Measurements from ENCODE around the gene TERT. TPM values are rescaled to one million over a fixed set of nuclear protein-coding genes. Genes with fewer than 3 reads are reported as not detected.
"Not testable (repeated sequence)": the region's sequence is repeated elsewhere in the genome, so short reads cannot be mapped to it uniquely, and the experiment has no call there.

The TERT gene
- total and polyA plus RNA-seq, 2 donors (not counting 1 experiment from before 2014, with no cell fraction given) = 0.24 to 0.39 TPM

DNA sequence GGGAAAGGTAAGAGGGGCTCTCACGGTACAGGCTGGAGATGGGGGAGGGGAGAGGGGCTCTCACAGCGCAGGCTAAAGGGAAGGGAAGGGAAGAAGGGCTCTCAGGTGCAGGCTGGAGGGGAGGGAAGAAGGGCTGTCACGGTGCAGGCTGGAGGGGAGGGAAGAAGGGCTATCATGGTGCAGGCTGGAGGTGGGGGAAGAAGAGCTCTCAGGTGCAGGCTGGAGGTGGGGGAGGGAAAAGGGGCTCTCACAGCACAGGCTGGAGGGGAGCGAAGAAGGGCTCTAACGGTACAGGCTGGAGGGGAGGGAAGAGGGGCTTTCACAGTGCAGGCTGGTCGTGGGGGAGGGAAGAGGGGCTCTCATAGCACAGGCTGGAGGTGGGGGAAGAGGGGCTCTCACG lies 65.0 kb downstream of the TERT start:
- TF ChIP-seq EZH2 (IDR thresholded peaks at IDR 0.05; ENCODE audit: borderline replicate concordance, insufficient read depth, low read depth, low read length, poor library complexity, severe bottlenecking) (no peak), CTCF (IDR thresholded peaks at IDR 0.05) (no peak)
- POLR2A ChIA-PET = no interaction called here
- no peaks in the 10 kb centered on the region for H3K36me3 ChIP-seq (replicated peaks in 1 of 2; ENCODE audit: control extremely low read depth in 1 of 2, control insufficient read depth in 1 of 2, extremely low read depth in 1 of 2, insufficient read depth in 2 of 2, low read length in 1 of 2)
- H3K9ac ChIP-seq (ENCODE audit: low read length) = no peak overlapping the region
- no peak overlapping the region for H3K4me2 ChIP-seq (replicated peaks; ENCODE audit: low read depth, low read length, poor library complexity, severe bottlenecking)
- 45% methylated on average over 7 of the region's 7 CpGs for WGBS (ENCODE audit: insufficient coverage)
- no peaks in the 10 kb centered on the region for H3K4me1 ChIP-seq (ENCODE audit: control insufficient read depth in 2 of 2, insufficient read depth in 2 of 2, low read length in 2 of 2)
- intact Hi-C loops (cut with micrococcal nuclease) = no loop called here
- H3K27ac Mint-ChIP-seq = no peak overlapping the region
- H3K79me2 ChIP-seq (ENCODE audit: control insufficient read depth, insufficient read depth, low read length) = no peaks in the 10 kb centered on the region
- peaks cover 0 to 8% (median 0%) of the 10 kb centered on the region in 3 donors for H3K9me3 ChIP-seq (ENCODE audit: control extremely low read depth in 1 of 3, control insufficient read depth in 2 of 3, insufficient read depth in 1 of 3, low read length in 2 of 3)
- no peak overlapping the region for H3K27ac ChIP-seq (ENCODE audit: low read length in 2 of 2)
- no peaks in the 10 kb centered on the region for H3K9me3 Mint-ChIP-seq (ENCODE audit: insufficient read depth)
- CTCF ChIA-PET = no interaction called here
- DNase-seq = no peak
- H3K27me3 Mint-ChIP-seq = peaks cover 12% of the 10 kb centered on the region
- H3K4me1 Mint-ChIP-seq = no peaks in the 10 kb centered on the region
- H3K4me3 ChIP-seq (ENCODE audit: control extremely low read depth in 1 of 5, extremely low read depth in 1 of 5, insufficient read depth in 1 of 5, low read depth in 2 of 5, low read length in 4 of 5) = no peak overlapping the region
- H4K20me1 ChIP-seq (ENCODE audit: control insufficient read depth, insufficient read depth, low read length, poor library complexity, severe bottlenecking) = no peaks in the 10 kb centered on the region
- H2AFZ ChIP-seq (ENCODE audit: insufficient read depth, low read depth, low read length, poor library complexity, severe bottlenecking) = no peak overlapping the region
- no peak overlapping the region for H3K4me3 Mint-ChIP-seq
- no peak for ATAC-seq (ENCODE audit: low read depth)
- H3K27me3 ChIP-seq (replicated peaks in 1 of 4; ENCODE audit: control extremely low read depth in 1 of 4, control insufficient read depth in 3 of 4, insufficient read depth in 4 of 4, low read length in 3 of 4) = peaks cover 0 to 7% (median 0%) of the 10 kb centered on the region in 4 experiments

GRCh38 chr5:1229023-1229422 lies 65.8 kb downstream of the TERT start:
- H3K36me3 ChIP-seq (replicated peaks in 1 of 2; ENCODE audit: control extremely low read depth in 1 of 2, control insufficient read depth in 1 of 2, extremely low read depth in 1 of 2, insufficient read depth in 2 of 2, low read length in 1 of 2); H3K27ac Mint-ChIP-seq; POLR2A ChIA-PET; H3K4me1 Mint-ChIP-seq; ATAC-seq (ENCODE audit: low read depth); H2AFZ ChIP-seq (ENCODE audit: insufficient read depth, low read depth, low read length, poor library complexity, severe bottlenecking); H3K27ac ChIP-seq (ENCODE audit: low read length in 2 of 2); H3K27me3 ChIP-seq (replicated peaks in 1 of 4; ENCODE audit: control extremely low read depth in 1 of 4, control insufficient read depth in 3 of 4, insufficient read depth in 4 of 4, low read length in 3 of 4); H3K4me3 Mint-ChIP-seq; H3K4me3 ChIP-seq (ENCODE audit: control extremely low read depth in 1 of 5, extremely low read depth in 1 of 5, insufficient read depth in 1 of 5, low read depth in 2 of 5, low read length in 4 of 5); CTCF ChIA-PET; H3K4me2 ChIP-seq (replicated peaks; ENCODE audit: low read depth, low read length, poor library complexity, severe bottlenecking); H3K9me3 Mint-ChIP-seq (ENCODE audit: insufficient read depth); DNase-seq; H3K79me2 ChIP-seq (ENCODE audit: control insufficient read depth, insufficient read depth, low read length); H3K4me1 ChIP-seq (ENCODE audit: control insufficient read depth in 2 of 2, insufficient read depth in 2 of 2, low read length in 2 of 2); H3K9me3 ChIP-seq (ENCODE audit: control extremely low read depth in 1 of 3, control insufficient read depth in 2 of 3, insufficient read depth in 1 of 3, low read length in 2 of 3); H4K20me1 ChIP-seq (ENCODE audit: control insufficient read depth, insufficient read depth, low read length, poor library complexity, severe bottlenecking); H3K9ac ChIP-seq (ENCODE audit: low read length); intact Hi-C loops (cut with micrococcal nuclease): not testable (repeated sequence)
- H3K27me3 Mint-ChIP-seq = peaks cover 12% of the 10 kb centered on the region
- whole genome bisulfite sequencing (ENCODE audit: insufficient coverage) = 85% methylated on average over 11 of the region's 11 CpGs
